Loucy (cell line): Measurements from ENCODE around the gene POTEH.
"Not testable (repeated sequence)": the region's sequence is repeated elsewhere in the genome, so short reads cannot be mapped to it uniquely, and the experiment has no call there.

Experiments
- H2AFZ ChIP-seq: fragments of 200-600 bp; sonication (generic); 2 replicates; pipeline ENCODE4 v1.6.0; 2016; ENCODE audit warnings: antibody characterized with exemption, mild to moderate bottlenecking, low read length, moderate library complexity
- H3F3A ChIP-seq: fragments of 200-600 bp; 2 replicates; pipeline ENCODE4 v1.6.0; 2016; ENCODE audit warnings: antibody characterized with exemption, low read depth, mild to moderate bottlenecking
- H3K27me3 ChIP-seq: fragments of 200-600 bp; sonication (generic); 2 replicates; pipeline ENCODE4 v1.6.1; 2014; ENCODE audit warnings: low read length, mild to moderate bottlenecking; ENCODE audit not compliant: insufficient read depth, poor library complexity, severe bottlenecking
- H3K36me3 ChIP-seq: fragments of 200-600 bp; sonication (generic); 2 replicates; pipeline ENCODE4 v1.6.1; 2016; ENCODE audit warnings: low read length; ENCODE audit not compliant: insufficient read depth
- H3K4me1 ChIP-seq: fragments of 200-600 bp; sonication (generic); 2 replicates; pipeline ENCODE4 v1.5.1; 2014; ENCODE audit warnings: low read length, mild to moderate bottlenecking; ENCODE audit not compliant: insufficient read depth, poor library complexity, severe bottlenecking
- H3K4me2 ChIP-seq: fragments of 200-600 bp; sonication (generic); 2 replicates; pipeline ENCODE4 v1.6.0; 2014; ENCODE audit warnings: antibody characterized with exemption, low read length, low read depth, mild to moderate bottlenecking; ENCODE audit not compliant: poor library complexity, severe bottlenecking
- H3K4me3 ChIP-seq: fragments of 200-600 bp; sonication (generic); 2 replicates; pipeline ENCODE4 v1.5.1; 2014; ENCODE audit warnings: low read length, mild to moderate bottlenecking, mixed read lengths; ENCODE audit not compliant: poor library complexity, severe bottlenecking
- H3K79me2 ChIP-seq: fragments of 200-600 bp; sonication (generic); 2 replicates; pipeline ENCODE4 v1.6.1; 2014; ENCODE audit warnings: low read length; ENCODE audit not compliant: insufficient read depth
- H3K9ac ChIP-seq: fragments of 200-600 bp; sonication (generic); 2 replicates; pipeline ENCODE4 v1.6.0; 2014; ENCODE audit warnings: mild to moderate bottlenecking, low read depth, low read length, moderate library complexity; ENCODE audit not compliant: poor library complexity, severe bottlenecking
- H3K9me2 ChIP-seq: fragments of 200-600 bp; sonication (generic); replicated peaks from 2 replicates; pipeline ENCODE4 v1.6.1; 2016; ENCODE audit warnings: low read depth, low read length, mixed read lengths
- H3K9me3 ChIP-seq: fragments of 200-600 bp; sonication (generic); 2 replicates; pipeline ENCODE4 v1.6.1; 2014; ENCODE audit warnings: mild to moderate bottlenecking, antibody characterized with exemption, low read length, low read depth; ENCODE audit not compliant: insufficient read depth
- H4K20me1 ChIP-seq: fragments of 200-600 bp; sonication (generic); 2 replicates; pipeline ENCODE4 v1.6.0; 2014; ENCODE audit warnings: antibody characterized with exemption, low read length, mild to moderate bottlenecking; ENCODE audit not compliant: insufficient read depth, poor library complexity, severe bottlenecking

Gene POTEH

GRCh38 chr22:15689749-15690125 lies at the start of gene POTEH:
TSS of gene POTEH (plus strand) at chr22:15690026. CDS start at chr22:15690078, 52 bp downstream.
- not testable (repeated sequence) for H3K36me3 ChIP-seq, H3K79me2 ChIP-seq, H3K9ac ChIP-seq, H3K9me3 ChIP-seq, H3K4me3 ChIP-seq, H4K20me1 ChIP-seq, H3F3A ChIP-seq, H3K4me1 ChIP-seq, H2AFZ ChIP-seq, H3K4me2 ChIP-seq, H3K27me3 ChIP-seq, H3K9me2 ChIP-seq

DNA sequence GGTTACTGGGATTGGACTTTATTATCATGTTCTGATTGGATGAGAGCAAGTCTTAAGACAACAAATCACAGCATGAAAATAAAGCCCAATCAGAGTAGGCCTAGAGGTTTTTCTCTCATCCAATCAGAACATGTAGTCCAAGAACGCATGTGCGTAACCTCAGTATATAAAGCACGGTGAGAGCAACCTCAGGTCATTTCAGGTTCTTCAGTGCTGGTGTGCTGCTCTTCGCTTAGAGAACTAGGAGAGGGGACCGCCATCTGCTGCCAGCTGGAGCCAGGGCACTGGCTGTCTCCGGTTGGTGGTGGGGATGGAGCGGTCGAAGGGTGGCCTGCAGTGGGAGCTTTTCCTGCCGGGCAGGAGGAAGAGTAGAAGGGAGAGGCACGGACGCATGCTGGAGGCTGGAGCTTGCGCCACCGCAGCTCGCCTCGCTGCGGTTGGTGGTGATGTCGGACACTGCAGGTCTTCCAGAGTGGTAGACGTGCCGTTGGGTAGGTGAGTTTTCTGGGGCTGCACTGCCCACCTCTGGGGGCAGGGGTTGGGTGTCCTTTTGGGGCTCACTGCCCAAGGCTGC lies 47.5 kb upstream of the POTEH start:
- H3K9me3 ChIP-seq, H3K9ac ChIP-seq, H3K27me3 ChIP-seq, H4K20me1 ChIP-seq, H3K4me1 ChIP-seq, H3F3A ChIP-seq, H3K9me2 ChIP-seq, H3K79me2 ChIP-seq, H3K36me3 ChIP-seq, H3K4me3 ChIP-seq, H3K4me2 ChIP-seq, H2AFZ ChIP-seq: not testable (repeated sequence)

DNA sequence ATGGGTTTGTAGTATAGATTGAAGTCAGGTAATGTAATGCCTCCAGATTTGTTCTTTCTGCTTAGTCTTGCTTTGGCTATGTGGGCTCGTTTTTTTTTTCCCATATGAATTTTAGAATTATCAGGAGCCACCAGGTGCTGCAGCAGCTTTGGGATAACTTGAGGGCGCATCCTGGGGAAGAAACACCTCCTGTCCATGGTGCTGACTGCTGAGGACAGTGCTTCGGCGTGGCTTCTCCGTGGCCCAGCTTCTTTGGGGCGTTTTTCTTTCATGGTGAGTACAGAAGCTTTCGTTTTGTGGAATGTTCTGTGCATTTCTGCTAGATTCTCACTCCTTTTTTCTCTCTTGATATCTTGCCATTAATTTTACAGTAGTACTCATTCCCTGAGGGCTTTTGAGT lies 37.9 kb upstream of the POTEH start:
- not testable (repeated sequence) for H3K4me2 ChIP-seq, H3K27me3 ChIP-seq, H3K4me1 ChIP-seq, H3F3A ChIP-seq, H3K9me2 ChIP-seq, H3K79me2 ChIP-seq, H3K9ac ChIP-seq, H4K20me1 ChIP-seq, H3K36me3 ChIP-seq, H2AFZ ChIP-seq, H3K4me3 ChIP-seq, H3K9me3 ChIP-seq

DNA sequence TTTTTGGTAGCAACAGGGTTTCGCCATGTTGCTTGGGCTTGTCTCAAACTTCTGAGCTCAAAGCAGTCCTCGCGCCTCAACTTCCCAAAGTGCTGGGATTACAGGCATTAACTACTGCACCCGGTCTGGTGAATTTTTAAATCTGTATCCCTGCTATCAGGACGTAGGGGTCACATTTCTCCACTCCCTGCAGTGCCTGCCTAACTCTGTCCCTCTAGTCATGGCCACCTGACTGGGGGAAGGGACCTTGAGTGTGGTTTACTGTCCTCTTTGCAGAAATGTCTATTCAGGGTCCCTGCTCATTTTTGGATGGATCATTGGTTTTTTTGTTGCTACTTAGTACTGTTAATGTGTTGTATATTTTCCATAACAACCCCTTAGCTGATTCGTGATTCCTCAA lies 37.1 kb upstream of the POTEH start:
- not testable (repeated sequence) for H3K36me3 ChIP-seq, H4K20me1 ChIP-seq, H3K79me2 ChIP-seq, H3K4me3 ChIP-seq, H3F3A ChIP-seq, H3K4me2 ChIP-seq, H3K9me3 ChIP-seq, H3K9me2 ChIP-seq, H3K27me3 ChIP-seq, H3K9ac ChIP-seq, H2AFZ ChIP-seq, H3K4me1 ChIP-seq

DNA sequence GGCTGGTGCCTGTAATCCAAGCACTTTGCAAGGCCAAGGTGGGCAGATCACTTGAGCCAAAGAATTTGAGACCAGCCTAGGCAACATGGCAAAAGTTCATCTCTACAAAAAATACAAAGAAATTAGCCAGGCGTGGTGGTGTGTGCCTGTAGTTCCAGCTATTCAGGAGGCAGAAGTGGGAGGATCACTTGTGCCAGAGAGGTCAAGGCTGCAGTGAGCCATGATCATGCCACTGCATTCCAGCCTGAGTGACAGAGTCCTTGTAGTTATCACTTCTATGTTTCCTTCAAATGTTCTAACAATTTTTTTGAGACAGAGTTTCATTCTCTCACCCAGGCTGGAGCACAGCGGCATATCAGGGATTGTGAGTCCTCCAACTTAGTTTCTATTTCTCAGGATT lies 36.6 kb upstream of the POTEH start:
- not testable (repeated sequence) for H3K79me2 ChIP-seq, H4K20me1 ChIP-seq, H3F3A ChIP-seq, H3K4me2 ChIP-seq, H3K9me2 ChIP-seq, H3K9ac ChIP-seq, H2AFZ ChIP-seq, H3K27me3 ChIP-seq, H3K36me3 ChIP-seq, H3K4me3 ChIP-seq, H3K4me1 ChIP-seq, H3K9me3 ChIP-seq

- H3K36me3 ChIP-seq, H3K9me3 ChIP-seq, H3K9me2 ChIP-seq, H3K4me2 ChIP-seq, H3K9ac ChIP-seq, H3K4me1 ChIP-seq, H4K20me1 ChIP-seq, H3K4me3 ChIP-seq, H2AFZ ChIP-seq, H3F3A ChIP-seq, H3K27me3 ChIP-seq, H3K79me2 ChIP-seq: not testable (repeated sequence)
Measured at GRCh38 chr22:15661102-15661501, 28.7 kb upstream of the POTEH start.

GRCh38 chr22:15664682-15665081 lies 25.1 kb upstream of the POTEH start:
- H2AFZ ChIP-seq, H3K27me3 ChIP-seq, H3K9me3 ChIP-seq: not testable (repeated sequence)

GRCh38 chr22:15665478-15665877 lies 24.3 kb upstream of the POTEH start:
- not testable (repeated sequence) for H3K4me3 ChIP-seq, H3K9me3 ChIP-seq, H3K79me2 ChIP-seq, H3K27me3 ChIP-seq, H3F3A ChIP-seq, H3K9me2 ChIP-seq, H3K4me2 ChIP-seq, H3K9ac ChIP-seq, H4K20me1 ChIP-seq, H3K4me1 ChIP-seq, H3K36me3 ChIP-seq, H2AFZ ChIP-seq

More at GRCh38 chr22:15664682-15665081, 25.1 kb upstream of the POTEH start:
- not testable (repeated sequence) for H3K4me1 ChIP-seq, H3K9ac ChIP-seq, H3K4me2 ChIP-seq, H3F3A ChIP-seq, H3K9me2 ChIP-seq, H3K36me3 ChIP-seq, H3K79me2 ChIP-seq, H4K20me1 ChIP-seq, H3K4me3 ChIP-seq
